DMS 273 (cell line): ENCODE data around the gene C1QTNF1.

Experiments
- DNase-seq: peaks from one replicate; lab custom pipeline; 2025; ENCODE audit not compliant: unreplicated experiment; lab: John Stamatoyannopoulos, UW

C1QTNF1 gene

GRCh38 chr17:79075861-79076406 is 52.0 kb downstream of the C1QTNF1 start:
- DNase-seq: no peak

GRCh38 chr17:79077587-79077986 is 53.6 kb downstream of the C1QTNF1 start:
- no peak for DNase-seq

GRCh38 chr17:79078476-79079190 is 54.7 kb downstream of the C1QTNF1 start:
- DNase-seq: no peak

GRCh38 chr17:79079421-79080200 is 55.6 kb downstream of the C1QTNF1 start:
- no peak for DNase-seq

GRCh38 chr17:79080349-79080748 is 56.4 kb downstream of the C1QTNF1 start:
- DNase-seq: no peak

GRCh38 chr17:79080761-79081290 is 56.9 kb downstream of the C1QTNF1 start:
- DNase-seq: no peak

- DNase-seq: no peak
Measured at GRCh38 chr17:79081571-79082276, 57.8 kb downstream of the C1QTNF1 start.

- DNase-seq: peak; percentile 72
Measured at GRCh38 chr17:79082311-79083190, 58.6 kb downstream of the C1QTNF1 start.

GRCh38 chr17:79083191-79083971 is 59.4 kb downstream of the C1QTNF1 start:
- DNase-seq: no peak

GRCh38 chr17:79084291-79085153 is 60.6 kb downstream of the C1QTNF1 start:
- DNase-seq: no peak

- no peak for DNase-seq
Measured at GRCh38 chr17:79085154-79085920, 61.4 kb downstream of the C1QTNF1 start.

- DNase-seq: no peak
Measured at GRCh38 chr17:79085921-79086551, 62.1 kb downstream of the C1QTNF1 start.

- no peak for DNase-seq
Measured at GRCh38 chr17:79086609-79087427, 62.8 kb downstream of the C1QTNF1 start.

- peak; percentile 91 for DNase-seq
Measured at GRCh38 chr17:79087428-79088143, 63.6 kb downstream of the C1QTNF1 start.

GRCh38 chr17:79088247-79088996 is 64.5 kb downstream of the C1QTNF1 start:
- DNase-seq: no peak
